HG02852 (cell line): ENCODE data around the gene CFAP74.

ENCODE experiments used
- ATAC-seq: cut with Tn5 transposase; IDR thresholded peaks from one replicate; pipeline ENCODE4 v1.9.1; 2021; ENCODE audit warnings: mild to moderate bottlenecking, moderate library complexity; ENCODE audit not compliant: unreplicated experiment

CFAP74 gene

GRCh38 chr1:1919304-1920056, 84.1 kb downstream of the CFAP74 start:
- ATAC-seq, result peak; percentile 81

DNA sequence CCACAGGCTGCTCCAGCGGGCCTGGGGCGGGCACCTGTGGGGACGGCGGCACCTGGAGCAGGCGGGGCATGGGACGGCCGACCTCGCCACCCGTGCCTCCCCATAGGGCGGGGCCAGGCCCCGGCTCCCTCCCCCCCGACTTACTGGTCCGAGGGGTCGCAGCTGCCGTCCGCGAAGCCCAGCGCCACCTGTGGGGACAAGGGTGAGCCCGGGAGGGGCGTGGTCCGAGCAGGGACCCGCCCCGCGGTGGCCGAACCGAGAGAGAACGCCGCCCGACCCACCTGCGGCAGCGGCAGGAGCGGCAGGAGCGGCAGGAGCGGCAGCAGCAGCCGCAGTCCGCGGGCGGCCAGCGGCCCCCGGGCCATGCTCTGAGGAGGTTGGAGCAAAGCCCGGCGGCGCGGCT, 84.7 kb downstream of the CFAP74 start, which contains the start of gene TMEM52:
Gene TMEM52, minus strand, starts transcription at position 379 of the 403 bp plus-strand sequence. Its CDS starts 14 bp downstream, at position 365.
- ATAC-seq, result peak; percentile 36

DNA sequence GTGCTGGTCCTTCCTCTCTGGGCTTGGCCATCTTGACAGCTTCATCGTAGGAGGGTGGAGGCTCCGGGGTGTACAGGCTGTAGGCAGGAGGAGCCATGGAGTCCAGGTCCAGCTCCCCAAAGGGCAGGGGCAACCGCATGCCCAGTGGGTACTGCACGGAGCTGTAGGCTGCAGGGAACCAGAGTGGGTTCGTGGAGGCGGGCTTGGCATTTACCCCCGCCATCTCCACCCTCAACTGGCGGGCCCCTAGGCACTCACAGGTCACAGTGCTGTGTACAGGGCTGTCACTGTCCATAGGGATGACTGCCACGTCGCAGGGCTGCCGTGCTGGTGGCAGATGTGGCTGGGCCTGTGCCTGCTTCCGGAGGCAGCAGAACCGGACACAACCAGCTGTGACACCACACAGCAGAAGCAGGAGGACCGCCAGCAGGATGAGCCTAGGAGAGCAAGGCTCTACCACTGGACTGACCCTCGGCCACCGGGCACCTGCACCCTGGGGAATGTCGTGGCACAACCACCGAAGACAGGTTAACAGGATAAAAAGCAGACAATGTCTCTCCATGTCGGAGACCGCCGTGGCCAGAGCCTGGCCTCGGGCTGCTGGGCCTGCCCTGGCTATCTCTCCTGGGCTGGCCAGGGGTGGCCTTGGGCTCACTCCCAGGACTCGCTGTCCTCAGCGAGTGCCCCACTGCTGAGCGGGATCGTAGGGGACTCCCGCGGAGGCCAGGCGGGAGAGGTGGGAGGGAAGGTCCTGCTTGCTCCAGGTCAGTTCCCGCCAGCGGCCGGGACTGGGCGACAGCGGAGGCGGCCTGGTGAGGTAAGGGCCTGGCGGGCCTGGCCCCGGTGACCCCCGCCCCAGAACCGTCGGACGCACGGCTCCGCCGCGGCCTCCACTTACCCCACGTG, 85.3 kb downstream of the CFAP74 start:
- no peak for ATAC-seq

GRCh38 chr1:1917304-1917976, 86.1 kb downstream of the CFAP74 start:
- ATAC-seq, result no peak

DNA sequence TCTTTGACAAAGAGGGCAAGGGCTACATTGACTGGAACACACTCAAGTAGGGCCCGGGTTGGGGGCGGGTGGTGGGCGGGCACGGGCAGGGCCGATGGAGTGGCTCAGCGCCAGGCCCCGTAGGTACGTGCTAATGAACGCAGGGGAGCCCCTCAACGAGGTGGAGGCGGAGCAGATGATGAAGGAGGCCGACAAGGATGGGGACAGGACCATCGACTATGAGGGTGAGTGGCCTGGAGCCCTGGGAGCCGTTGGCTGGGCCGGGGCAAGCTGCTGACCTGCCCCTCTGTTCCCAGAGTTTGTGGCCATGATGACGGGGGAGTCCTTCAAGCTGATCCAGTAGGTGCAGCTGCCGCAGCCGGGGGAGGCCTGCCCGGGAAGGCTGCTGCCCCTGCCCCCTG, 86.7 kb downstream of the CFAP74 start:
- no peak for ATAC-seq

DNA sequence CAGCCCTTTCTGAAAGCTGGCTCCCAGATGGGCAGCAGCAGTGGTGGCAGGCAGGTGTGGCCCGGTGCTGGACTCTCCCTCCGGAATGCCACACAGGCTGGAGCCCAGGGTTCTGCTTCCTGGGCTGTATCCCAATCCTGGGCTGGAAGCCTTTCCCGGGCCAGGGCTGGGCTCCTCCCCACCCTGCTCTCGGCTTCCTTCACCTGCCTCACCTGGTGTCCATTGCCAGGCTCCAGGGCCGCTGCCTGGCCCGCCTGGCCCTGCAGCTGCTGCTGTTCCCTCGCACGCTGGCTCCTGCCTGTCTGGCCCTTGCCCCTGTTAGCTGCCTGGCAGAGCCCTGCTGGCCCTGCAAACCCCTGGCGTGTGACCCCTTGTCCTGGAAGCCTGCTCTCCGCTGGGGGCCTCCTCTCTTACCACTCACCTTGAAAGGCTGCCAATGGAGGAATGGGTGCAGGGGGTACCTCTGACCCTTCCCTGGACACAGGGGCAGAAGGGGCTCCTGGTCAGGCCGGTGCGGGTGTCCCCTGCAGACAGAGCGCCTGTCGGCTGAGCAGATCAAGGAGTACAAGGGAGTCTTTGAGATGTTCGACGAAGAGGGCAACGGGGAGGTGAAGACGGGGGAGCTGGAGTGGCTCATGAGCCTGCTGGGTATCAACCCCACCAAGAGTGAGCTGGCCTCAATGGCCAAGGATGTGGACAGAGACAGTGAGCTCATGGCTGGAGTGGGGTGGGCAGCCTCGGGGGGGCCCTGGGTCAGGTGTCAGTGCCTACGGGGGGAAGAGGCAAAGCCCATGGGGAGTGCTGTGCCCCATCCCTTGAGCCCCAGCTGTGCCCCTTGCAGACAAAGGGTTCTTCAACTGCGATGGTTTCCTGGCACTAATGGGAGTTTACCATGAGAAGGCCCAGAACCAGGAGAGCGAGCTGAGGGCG, 87.4 kb downstream of the CFAP74 start:
- no peak for ATAC-seq

- ATAC-seq, result no peak
Measured at GRCh38 chr1:1914971-1915692, 88.5 kb downstream of the CFAP74 start, which contains the start of gene CALML6. Gene CALML6, plus strand, starts transcription at chr1:1915260. Its CDS starts 21 bp downstream, at chr1:1915281.

DNA sequence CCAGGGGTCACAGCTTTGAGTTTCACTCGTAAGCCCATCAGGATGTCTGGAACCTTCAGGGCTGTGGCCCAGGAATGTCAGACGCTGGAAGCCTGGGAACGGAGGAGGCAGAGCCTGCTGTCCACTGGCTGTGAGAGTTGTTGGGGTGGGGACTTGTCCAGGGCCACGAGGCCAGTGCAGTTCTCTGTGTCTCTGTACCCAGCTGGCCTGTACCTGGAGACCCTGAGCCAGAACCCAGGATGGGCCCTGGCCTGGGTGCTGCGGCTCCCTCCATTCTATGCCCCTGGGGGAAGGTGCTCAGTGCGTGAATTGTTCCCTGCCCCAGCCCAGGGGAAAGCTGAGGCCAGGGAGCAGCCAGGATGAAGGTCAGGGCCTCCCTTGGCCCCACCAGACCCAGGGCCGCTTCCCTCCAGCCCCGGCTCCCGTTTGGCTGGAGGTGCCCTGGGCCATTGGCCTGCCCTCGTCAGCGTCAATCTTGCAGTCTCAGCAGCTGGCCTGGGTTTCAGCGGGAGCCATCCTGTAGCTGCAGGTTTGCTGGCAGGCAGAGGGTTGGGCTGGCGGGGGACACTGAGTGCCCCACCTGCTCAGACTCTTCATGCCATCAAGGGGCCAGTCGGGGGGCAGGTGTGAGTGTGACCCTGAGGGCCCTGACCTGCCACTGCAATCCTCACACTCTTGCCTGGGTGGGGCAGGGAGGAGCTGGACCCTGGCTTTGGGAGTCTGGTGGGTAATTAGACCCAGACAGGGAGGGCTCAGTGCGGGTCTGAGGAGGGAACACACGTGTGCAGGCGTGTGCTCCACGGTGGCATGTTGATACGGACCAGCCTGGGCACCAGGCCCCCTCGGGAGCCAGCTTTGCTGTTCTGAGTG, 89.2 kb downstream of the CFAP74 start:
- no peak for ATAC-seq

DNA sequence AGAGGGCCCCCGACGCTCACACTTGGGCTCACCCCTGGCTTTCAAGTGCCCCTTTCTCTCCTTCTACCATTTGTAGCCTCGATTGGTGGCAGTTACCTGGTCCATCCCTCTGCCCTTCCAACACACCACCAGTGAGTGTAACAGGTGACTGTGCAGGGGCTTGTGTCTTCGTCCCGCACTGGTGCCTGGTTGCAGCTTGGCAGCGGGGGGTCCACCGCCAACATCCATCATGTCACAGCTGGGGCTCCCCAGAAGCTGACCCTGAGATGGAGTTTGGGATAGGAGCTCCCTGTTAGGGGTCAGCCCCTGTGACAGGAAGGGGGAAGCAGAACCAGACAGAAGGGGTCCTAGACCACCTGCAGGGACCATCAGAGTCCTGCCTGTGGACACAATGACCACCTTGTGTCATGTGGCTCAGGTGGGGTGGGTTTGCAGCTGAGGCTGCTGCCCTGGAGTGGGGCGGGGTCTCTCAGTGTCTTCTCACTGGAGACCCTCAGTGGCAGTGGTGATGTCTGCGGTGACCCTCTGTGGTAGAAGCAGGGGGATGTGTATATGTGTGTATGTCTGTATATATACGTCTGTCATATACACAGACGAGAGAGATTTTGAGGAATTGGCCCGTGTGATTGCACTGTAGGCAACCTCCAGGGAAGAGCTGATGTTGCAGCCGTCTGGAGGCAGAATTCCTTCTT, 92.1 kb downstream of the CFAP74 start:
- no peak for ATAC-seq

DNA sequence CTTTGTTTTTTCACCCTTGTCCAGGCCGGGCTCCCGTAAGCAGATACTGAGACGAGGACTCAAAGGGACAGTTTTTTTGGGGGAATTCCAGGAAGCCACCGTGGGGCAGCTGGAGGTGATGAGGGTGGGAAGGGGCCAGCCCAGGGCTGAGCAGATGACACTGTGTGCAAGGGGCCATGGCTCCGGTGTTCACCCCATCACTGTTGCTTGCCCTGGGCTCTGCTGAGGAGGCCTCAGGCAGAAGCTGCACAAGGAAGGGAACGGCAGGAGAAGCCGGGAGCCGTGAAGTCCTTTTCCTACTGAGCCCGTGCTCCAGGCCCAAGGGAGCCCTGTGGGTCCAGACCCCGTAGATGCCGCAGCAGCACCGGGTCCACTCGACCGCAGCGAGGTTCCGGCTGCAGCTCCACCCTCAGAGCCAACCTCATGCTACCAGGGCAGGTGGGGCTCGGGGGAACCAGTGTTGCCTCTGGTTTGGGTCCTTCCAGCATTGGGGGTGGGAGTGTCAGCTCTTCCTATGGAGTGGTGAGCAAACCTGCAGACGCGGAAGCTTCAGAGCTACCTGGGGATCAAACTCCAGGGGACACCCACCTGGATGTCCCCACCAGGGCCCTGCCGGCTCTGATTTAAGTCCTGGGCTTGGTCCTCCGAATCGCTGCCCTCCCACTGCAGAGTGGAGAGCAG, 92.8 kb downstream of the CFAP74 start:
- no peak for ATAC-seq

GRCh38 chr1:1910033-1910465, 93.5 kb downstream of the CFAP74 start:
- ATAC-seq, result no peak

DNA sequence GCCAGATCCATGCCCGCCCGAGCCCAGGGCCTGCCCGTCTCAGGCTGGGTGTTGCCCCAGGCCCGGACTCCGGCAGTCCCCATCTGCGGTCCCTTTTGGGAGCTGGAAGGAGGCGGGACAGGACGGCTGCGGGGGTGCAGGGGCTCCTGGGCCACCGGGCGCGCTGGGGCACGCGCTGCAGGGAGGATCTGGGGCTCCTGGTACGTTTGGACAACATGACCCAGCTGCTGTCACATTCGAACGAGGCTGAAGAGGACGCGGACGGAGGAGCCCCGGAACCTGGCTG, 95.1 kb downstream of the CFAP74 start:
- no peak for ATAC-seq

DNA sequence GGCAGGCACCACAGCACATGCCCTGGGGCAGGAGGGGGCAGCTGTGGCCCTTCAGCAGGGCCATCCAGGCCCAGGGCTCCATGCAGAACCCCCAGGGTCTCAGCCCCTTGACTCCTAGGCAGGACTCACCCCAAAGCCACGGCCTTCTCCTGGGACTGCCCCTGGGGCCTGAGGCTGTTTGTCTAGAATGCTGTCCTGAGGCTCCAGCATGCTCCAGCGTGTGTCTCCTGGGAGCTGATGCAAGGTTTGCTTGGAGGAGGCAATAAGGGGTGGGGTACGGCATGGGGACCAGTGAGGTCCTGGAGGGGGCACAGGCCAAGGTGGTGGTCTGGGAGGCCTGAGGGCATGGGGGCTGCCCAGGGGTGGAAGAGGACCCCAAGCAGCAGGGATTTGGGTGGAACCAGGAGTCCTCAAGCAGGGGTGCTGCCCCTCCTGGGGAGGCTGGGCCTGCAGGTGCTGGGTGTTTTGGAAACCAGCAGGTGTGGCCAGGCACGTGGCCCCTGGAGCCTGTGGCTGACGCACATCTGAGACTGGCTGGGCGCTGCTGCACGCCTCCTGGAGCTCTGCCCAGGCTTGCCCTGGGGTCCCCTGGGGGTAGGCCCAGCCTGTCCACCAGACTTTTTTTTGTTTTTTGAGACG, 96.4 kb downstream of the CFAP74 start:
- no peak for ATAC-seq

GRCh38 chr1:1906185-1907097, 97.1 kb downstream of the CFAP74 start:
- ATAC-seq, result no peak

GRCh38 chr1:1903224-1903623, 100.4 kb downstream of the CFAP74 start:
- no peak for ATAC-seq
